WI38 (cell line): ENCODE results near the gene RAPGEF3.

Source experiments
- H3K4me3 ChIP-seq: 2 replicates; pipeline ENCODE4 v1.5.1; 2011; ENCODE audit warnings: low read depth, mild to moderate bottlenecking, control low read depth, low read length
- TF ChIP-seq, protein P1 (sequence below): IDR thresholded peaks from 2 replicates; pipeline ENCODE4 v1.5.1; 2012; ENCODE audit warnings: low read depth, mild to moderate bottlenecking, control low read depth, low read length

Gene RAPGEF3

DNA sequence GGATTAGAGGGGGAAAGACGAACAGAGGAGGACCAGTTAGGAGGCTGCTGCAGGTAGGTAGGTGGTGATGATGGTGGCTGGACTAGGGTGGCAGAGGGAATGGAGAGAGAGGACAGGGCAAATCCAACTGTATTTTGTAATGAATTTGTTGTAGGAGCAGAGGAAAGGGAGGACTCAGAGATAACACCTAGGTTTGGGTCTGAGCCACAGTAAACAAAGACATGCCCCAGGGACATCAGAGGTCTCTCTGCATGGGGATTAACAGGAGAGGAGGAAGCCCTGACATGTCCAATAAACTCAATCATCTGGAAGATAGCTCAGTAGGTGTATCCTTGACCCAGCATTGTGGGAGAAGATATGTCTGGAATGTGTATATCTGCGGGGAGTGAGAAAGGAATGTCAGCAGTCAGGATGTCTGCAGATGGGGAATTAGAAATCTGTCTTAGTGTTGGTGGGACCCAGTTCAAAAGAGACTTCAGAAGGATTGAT lies 9.7 kb upstream of the RAPGEF3 start:
- TF ChIP-seq, protein P1, sequence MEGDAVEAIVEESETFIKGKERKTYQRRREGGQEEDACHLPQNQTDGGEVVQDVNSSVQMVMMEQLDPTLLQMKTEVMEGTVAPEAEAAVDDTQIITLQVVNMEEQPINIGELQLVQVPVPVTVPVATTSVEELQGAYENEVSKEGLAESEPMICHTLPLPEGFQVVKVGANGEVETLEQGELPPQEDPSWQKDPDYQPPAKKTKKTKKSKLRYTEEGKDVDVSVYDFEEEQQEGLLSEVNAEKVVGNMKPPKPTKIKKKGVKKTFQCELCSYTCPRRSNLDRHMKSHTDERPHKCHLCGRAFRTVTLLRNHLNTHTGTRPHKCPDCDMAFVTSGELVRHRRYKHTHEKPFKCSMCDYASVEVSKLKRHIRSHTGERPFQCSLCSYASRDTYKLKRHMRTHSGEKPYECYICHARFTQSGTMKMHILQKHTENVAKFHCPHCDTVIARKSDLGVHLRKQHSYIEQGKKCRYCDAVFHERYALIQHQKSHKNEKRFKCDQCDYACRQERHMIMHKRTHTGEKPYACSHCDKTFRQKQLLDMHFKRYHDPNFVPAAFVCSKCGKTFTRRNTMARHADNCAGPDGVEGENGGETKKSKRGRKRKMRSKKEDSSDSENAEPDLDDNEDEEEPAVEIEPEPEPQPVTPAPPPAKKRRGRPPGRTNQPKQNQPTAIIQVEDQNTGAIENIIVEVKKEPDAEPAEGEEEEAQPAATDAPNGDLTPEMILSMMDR: no peak
- no peak overlapping the region for H3K4me3 ChIP-seq

DNA sequence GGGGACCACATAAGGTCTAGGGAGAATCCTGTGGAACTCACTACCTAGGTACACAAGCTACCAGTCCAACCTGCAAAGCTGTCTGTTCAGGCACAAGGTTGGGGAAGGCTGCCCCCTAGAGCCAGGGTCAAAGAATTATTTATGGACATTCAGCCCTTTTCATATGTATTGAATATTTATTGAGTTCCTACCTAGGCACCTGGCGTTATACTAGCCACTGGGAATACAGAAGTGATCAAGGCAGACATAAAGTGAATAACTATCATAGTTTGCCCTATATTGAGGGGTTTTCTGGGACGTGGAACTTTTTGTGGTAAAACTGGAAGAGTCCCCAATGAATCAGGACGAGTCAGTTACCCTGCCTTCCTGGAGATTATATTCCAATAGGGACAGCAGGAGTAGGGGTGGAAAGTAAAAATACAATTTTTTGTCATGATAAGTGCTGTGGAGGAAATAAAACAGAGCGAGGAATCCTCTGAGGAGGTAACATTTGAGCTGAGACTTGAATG lies 8.6 kb upstream of the RAPGEF3 start:
- TF ChIP-seq, protein P1: no peak
- no peak overlapping the region for H3K4me3 ChIP-seq

DNA sequence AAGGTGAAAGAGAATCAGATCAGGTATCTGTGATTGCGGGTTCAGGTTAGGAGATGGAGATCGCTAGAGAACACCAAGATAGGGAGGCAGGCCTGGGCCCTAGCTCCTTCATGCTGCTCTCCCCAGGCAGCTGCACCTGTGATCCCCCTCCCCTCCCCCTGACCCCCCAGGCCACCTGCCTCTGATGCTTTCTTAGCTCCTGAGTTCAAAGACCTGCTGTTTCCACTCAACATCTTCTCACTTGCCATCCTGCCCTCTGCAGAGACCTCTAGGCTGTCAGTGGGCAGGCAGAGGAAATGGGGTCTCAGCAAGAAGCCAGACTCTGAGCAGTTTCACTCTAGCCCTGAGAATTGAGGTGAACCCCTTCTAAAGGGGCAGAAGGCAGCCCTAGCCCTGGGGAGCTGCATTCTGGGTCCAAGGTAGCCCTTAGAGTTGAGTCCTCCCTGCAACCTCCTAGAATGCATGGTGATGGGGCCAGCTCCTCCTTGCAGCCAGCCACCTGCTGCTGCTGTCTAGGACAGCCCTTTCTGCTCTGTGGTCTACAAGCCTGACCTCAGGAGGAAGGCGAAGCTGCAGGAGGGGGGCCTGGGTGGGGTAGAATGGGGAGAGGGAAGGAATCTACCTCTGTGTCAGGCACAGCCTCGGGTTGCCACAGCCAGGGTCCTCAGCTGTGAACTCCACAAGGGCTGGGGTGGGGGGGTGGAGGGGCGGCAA lies 8.0 kb upstream of the RAPGEF3 start:
- TF ChIP-seq, protein P1: no peak
- H3K4me3 ChIP-seq: no peak overlapping the region

DNA sequence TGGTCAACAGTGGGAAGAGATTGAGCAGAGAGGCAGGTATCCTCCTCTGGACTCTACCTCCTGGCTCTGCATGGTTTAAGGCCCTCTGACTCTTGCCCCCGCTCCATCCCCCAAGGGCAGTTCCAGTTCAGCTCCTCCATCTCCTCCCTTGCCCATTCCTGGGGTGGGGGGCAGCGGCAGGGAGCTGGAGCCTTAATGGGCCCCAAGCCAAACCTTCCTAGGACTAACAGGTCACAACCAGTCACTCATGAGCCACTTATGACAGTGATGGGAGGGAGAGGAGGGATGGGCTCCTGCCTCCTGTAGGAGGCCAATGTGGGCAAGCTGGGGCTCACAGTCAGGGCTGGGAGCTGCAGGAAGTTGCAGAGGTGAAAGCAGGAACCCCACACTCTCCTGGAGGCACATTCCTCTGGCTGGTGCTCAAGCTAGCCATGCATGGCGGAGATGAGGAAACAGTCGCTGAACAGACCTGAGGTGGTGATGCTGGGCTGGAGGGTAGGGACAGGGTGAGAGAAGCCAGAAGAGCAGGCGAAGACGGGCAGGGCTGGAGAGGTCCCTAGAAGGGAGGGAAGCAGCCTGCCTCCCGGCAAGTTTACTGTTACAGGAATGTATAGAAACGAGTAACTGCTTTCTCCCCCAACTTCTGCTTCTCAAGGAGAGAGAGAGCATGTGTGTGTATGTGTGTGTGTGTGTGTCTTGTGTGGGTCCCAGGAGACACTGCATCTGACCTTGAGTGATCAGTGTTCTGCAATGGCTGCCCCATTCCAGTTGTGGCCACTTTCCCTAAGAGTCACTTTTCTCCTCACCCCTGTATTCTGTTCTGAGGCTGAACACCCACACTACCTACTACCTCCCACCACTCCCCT lies 5.0 kb upstream of the RAPGEF3 start:
- TF ChIP-seq, protein P1: no peak

DNA sequence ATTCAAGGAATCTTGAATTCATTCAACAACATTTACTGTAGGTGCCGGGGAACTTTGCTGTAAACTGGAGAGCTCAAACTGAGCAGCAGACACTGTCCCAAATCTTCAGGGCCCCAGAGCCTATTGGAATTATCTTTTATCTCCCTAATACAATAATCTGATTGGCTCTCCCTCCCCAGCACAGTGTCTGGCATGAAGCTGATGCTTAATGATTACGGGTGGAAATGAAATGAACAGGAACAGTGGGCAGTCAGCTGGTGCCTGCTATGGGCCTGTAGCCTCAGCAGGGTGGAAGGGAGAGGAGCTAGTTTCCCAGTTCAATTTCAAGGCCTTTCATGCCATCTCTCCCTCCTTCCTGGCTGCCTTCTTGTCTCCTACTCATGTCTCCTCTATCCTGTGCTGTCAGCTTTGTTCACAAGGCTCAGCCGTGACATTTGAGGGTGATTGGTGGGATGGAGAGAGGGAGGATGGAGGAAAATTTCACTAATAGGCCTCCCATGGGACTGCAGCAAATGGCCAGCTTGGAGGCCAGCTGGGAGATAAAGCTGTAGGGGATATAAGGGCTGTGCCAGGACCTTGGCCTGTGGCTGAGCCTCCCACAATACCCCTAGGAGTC lies 4.3 kb upstream of the RAPGEF3 start:
- TF ChIP-seq, protein P1: no peak
- H3K4me3 ChIP-seq: no peak overlapping the region

More for the DNA sequence above, 5.0 kb upstream of the RAPGEF3 start:
- H3K4me3 ChIP-seq: no peak overlapping the region

DNA sequence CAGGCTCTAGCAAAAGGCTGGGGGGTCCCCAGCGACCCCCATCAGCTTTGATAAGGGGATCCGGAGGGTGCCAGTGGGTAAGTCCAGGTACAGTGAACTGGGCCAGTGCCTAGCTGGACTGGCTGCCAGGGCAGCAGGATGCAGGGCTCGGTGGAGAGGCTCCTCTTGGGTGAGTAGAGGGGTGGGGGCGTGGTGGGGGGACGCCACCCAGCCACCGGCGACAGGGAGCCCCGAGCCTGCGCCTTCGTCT lies 171 bp downstream of the RAPGEF3 start:
- H3K4me3 ChIP-seq: peak overlapping the region; percentile 59
- TF ChIP-seq, protein P1: no peak
